GM18951 (cell line): Measurements from ENCODE around the gene PIP5K1B.

Experiments
- POLR2A ChIP-seq: IDR thresholded peaks from 4 replicates; pipeline ENCODE4 v1.6.1; 2011; ENCODE audit warnings: mild to moderate bottlenecking; ENCODE audit not compliant: insufficient read length, insufficient read depth; ENCODE audit errors: extremely low read depth
- in situ Hi-C: fragments of 300-500 bp; cut with MboI; formaldehyde crosslinking; loops from one replicate; pipeline ENCODE4 v1.12.0; 2022; ENCODE audit warnings: low sequenced_read_pairs, mixed read lengths, inconsistent platforms; ENCODE audit not compliant: unreplicated experiment

Gene PIP5K1B

DNA sequence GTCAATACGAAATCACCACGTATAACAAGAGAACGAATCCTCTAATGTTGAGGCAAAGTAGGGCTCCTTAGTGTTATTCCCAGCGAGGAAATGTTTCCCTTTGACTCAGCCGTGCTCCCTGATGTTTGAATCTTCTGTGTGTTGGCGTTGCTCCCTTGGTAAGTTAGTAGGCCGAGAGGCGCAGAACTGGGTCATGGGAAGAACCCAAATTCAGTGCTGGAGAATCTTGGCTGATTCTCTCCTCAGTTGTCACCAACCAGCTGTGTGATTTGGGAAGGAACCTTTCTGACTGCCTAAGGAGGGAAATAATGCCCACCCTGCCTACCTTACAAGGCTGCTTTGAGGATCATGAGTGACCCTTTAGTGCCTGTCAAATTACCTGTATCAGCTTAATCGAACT, 286.4 kb downstream of the PIP5K1B start:
- in situ Hi-C loops = no loop called here
- TF ChIP-seq POLR2A = no peak

DNA sequence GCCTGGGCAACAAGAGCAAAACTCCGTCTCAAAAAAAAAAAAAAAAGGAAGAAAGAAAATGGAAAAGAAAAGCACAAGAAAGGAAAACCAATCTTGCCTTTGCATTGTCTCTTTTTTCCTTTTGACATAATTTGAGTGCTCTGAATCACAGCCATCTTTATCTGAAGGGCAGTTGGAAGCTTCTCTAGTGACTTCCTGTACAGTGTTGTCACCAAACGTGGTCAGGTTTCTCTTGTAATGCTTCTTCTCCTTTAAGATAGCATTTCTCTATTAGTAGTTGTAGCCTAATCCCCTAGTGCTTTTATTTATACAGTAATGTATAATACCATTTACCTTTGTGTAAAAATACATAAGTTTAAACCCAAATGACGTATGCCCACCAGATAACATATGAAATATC, 290.7 kb downstream of the PIP5K1B start:
- in situ Hi-C loops = no loop called here
- TF ChIP-seq POLR2A = no peak

DNA sequence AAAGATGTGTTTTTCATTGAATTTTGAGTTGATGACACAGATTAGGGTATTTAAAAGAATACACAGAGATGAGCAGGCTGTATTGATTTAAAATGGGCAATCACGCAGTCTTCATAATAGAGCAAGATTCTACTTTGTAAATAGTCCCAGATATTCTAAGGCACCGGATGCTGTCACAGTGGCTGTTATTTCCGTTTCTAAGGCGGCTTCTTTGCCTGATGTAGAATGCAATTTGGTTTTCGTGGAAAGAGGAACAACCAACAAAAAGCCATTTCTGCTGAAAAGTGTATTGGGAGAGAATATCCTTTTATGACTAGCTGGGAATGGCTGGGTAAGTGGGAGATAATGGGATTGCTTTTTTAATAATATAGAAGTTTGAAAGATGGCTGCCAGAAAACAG, 291.4 kb downstream of the PIP5K1B start:
- in situ Hi-C loops = no loop called here
- no peak for TF ChIP-seq POLR2A

DNA sequence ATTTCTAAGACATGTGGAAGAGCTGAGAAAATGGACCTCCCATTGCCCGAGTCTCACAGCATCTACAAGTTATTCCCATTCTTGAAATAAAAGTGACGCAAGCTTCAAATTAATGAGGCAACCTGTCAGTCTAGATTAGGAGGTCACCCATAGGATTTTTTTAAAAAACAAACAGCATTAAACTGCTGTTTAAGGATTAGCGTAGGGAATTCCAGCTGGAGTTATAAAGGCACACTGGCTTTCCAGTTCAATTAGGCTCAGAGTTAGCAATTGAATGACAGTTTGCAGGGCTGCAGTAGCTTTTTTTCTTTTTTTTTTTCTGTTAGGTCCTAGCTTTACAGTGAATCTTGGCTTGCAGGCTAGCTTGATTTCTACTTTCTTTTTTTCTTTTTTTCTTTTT, 292.6 kb downstream of the PIP5K1B start:
- in situ Hi-C loops = no loop called here
- no peak for TF ChIP-seq POLR2A

DNA sequence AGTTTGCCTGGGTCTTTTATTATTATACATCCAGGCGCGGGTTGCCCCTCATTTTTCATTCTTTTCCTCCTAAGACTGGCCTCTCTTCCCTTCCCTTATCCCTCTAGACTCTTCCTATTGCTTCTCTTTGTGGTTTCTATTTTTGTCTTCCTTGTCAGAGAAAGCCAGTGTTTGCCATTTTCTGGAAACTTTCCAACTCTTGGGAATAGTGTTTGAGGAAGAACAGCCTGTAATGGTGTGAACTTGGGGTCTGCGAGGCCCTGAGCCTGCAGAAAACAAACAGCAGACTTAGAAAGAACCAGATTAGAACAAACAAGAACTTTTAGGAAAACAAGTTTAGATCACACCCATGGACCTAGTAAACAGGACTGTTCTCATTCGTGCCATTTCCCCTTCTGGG, 293.3 kb downstream of the PIP5K1B start:
- in situ Hi-C loops = no loop called here
- TF ChIP-seq POLR2A = no peak

DNA sequence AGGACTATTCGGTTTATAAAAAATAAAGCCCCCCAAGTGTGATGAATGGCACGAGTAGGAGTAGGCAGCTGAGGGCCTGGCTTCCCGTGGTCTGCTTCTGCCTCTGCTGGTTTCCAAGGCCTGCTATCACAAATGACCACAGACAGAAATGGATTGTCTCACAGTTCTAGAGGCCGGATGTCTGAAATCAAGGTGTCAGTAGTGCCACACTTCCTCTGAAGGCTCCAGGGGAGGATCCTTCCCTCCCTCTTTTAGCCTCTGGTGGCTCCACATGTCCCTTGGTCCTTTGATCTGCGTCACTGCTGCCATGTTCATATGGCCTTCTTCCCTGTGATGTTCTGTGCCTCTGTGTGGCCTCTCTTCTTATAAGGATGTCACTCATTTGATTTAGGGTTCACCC, 293.8 kb downstream of the PIP5K1B start:
- in situ Hi-C loops = no loop called here
- TF ChIP-seq POLR2A = no peak

DNA sequence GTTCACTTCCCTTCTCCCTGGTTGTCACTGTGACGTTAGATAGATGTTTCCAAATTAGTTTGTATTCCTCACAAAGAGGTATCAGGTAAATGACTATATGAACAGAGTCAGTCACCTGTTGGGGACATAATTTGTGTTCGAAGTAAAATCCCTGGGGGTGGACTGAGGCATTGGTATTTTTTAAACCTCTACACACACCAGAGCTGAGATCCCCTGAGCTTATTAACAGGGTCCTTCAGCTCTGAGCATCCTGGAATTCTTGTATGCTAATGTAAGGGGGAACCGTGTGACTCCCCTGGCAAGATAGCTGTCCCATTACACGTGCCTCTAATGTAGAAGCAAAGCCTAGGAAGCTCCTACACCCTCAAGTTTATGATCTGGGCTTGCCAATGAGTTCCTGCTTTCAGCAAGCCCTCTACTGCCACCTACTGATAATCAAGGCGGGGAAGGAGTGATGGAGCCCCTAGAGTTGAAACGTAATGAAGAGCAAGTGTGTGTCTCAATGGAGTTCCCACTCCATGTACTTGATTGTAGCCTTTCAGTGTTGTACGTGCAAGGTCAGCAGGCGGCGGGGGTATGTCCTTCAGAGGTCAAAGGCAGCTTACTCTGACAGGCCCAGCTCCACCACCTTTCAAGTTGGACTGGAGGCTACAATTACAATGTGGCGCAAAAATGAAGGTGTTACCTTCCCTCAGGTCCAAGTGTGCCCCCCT, 294.5 kb downstream of the PIP5K1B start:
- in situ Hi-C loops = loop anchor here (5.0 kb wide), 1 partner anchor 417 kb away; no protein-coding TSS in a partner anchor
- no peak for TF ChIP-seq POLR2A

DNA sequence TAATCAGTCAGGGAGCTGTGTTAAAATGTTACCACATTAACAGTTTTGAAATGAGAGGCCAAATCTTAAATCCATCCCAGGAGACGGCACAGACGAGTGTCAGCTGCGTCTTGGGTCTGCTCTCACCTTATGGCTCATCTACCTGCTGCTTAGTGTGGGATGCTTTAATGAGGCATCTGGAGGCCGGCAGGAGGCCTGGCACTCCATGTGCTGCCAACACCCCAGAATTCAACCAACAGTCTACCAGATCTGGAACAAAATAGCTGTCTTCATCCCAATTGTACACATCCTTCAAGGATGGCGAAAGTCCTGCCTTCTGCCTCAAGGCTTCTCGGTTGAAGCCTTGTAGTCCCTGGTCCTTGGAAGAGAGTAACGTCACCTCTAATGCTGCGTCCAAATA, 296.9 kb downstream of the PIP5K1B start:
- in situ Hi-C loops = loop anchor here (5.0 kb wide), 1 partner anchor 420 kb away; no protein-coding TSS in a partner anchor
- TF ChIP-seq POLR2A = no peak

DNA sequence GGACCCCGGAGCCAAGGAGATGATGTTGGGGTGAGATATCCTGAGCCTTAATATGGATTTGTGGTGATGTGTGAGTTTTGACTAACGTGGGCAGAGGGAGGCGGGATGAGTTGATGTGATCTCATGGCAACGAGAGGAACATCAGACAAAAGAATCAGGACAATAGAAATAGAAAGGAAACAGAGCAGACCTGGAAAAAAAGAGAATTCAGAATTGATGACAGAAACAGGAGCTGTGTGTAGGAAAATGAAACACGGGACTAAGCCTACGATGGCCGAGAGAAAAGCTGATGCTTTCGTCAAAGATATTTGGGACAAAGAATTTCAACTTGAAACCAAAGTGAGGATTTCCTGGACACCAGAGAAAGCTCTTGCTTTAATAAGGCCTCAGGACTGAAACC, 298.0 kb downstream of the PIP5K1B start:
- no peak for TF ChIP-seq POLR2A
- in situ Hi-C loops = loop anchor here (5.0 kb wide), 1 partner anchor 421 kb away; no protein-coding TSS in a partner anchor

DNA sequence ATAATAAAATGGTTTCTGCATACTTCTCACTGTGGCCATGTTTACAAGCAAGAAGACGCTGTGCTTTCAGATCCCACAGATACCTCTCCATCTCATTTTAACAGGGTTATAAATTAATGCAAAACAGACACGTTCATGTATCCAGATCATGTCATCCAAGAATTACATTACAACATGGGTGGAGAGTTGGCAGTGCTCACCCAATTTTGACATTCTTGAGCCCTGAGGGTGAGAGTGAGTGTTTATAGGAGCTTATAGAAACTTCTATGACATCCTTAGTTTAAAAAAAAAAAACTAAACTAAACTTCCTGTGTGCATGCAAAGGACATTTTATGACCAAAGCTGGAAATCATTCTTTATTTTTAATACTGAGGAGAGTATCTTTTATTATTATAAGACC, 299.8 kb downstream of the PIP5K1B start:
- in situ Hi-C loops = loop anchor here (5.0 kb wide), 1 partner anchor 423 kb away; no protein-coding TSS in a partner anchor
- TF ChIP-seq POLR2A = no peak

DNA sequence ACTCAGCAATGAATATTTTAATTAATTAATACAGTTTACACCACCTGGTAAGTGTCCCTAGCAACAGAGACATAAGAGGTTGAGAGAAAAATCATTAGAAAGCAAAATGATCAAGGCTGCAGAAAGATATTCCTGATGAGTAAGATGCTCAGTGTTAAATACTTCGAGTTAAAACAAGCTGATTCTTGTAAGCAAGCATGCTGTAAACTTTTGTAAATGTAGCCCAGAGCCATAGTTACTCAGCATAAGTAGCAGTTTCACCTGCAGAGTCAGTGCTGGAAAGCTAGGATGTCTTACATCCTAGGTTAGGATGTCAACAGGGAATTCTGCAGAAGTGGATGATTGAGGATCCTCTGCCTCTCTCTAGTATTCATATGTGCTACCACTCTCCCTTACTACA, 304.7 kb downstream of the PIP5K1B start:
- no peak for TF ChIP-seq POLR2A
- in situ Hi-C loops = no loop called here

DNA sequence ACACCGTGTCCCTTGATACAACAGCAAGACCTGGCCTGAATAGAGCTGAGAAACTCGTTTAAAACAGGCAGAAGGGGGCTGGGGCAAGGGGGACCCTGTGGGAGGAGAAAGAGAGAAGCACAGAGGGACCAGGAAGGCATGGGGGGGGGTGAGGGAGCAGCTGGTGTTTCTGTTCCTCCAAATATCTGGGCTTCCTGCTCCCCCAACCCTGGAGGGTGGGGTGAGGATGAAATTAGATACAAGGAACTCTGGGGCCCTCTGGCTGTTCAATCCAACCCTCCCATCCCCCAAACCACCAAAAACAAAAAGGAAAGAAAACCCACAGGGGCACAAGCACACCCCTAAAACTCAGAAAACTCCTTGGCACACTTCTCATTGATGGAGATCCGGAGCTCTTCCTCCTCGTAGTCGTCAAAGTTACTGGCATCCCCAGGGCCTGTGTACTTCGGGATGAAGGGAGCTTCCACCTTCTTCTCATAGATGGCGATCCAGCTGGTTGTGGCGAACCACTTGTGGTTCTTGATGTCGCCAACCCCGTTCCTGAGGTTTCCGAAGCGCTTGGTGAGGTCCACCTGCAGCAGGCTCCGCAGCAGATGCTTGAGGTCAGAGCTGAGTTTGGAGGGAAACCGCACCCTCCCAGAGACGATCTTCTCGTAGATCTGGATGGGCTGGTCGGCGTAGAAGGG, 307.8 kb downstream of the PIP5K1B start:
- TF ChIP-seq POLR2A = no peak
- in situ Hi-C loops = no loop called here

DNA sequence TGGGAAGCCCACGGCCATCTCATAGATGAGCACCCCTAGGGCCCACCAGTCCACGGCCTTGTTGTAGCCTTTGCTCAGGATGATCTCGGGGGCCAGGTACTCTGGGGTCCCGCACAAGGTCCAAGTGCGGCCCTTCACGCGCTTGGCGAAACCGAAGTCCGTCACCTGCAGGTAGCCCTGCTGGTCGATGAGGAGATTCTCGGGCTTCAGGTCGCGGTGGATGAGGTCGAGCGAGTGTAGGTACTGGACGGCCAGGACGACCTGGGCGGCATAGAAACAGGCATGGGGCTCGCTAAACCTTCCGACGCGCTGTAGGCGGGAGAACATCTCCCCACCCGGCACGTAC, 308.3 kb downstream of the PIP5K1B start:
- in situ Hi-C loops = no loop called here
- no peak for TF ChIP-seq POLR2A

DNA sequence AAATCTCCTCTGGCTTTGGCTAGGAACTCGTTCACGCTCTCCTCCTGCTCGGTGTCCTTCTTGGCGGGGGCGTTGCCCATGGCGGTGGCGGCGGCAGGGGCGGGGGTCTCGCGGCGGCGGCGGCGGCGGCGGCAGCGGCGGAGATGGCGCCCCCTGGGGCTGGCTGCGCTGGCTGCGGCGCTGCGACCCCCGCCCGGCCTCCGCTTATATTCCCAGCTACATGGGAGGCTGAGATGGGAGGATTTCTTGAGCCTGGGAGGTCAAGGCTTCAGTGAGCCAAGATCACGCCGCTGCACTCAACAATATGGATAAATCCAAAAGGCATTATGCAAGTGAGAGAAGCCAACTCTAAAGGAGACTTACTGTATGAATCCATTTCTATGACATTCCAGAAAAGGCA, 309.0 kb downstream of the PIP5K1B start, which contains the start of gene PRKACG:
Gene PRKACG, minus strand, starts transcription at position 101 of the 400 bp plus-strand sequence. Its CDS starts 21 bp downstream, at position 80.
- TF ChIP-seq POLR2A = no peak

More for the DNA sequence above, 309.0 kb downstream of the PIP5K1B start, which contains the start of gene PRKACG:
- in situ Hi-C loops = no loop called here
